Loucy (cell line): ENCODE results near the gene IRF9.

Experiments used
- CTCF ChIP-seq: fragments of 200-600 bp; sonication (generic); conservative IDR thresholded peaks from 2 replicates; pipeline ENCODE4 v1.5.1; 2014; ENCODE audit warnings: mild to moderate bottlenecking, antibody characterized with exemption, low read length
- EZH2phosphoT487 ChIP-seq: fragments of 200-600 bp; IDR thresholded peaks from 2 replicates; pipeline ENCODE4 v1.6.1; 2018; ENCODE audit warnings: antibody characterized with exemption, mild to moderate bottlenecking, moderate library complexity, borderline replicate concordance

- TF ChIP-seq CTCF = no peak
- no peak for TF ChIP-seq EZH2phosphoT487
Measured at GRCh38 chr14:24144451-24144850, 16.6 kb upstream of the IRF9 start.
